Globus pallidus (tissue), 1 donor: Measurements from ENCODE around the gene ELF3.
A peak's percentile ranks its signal among the peaks of the same experiment; 100 is the strongest.
"Not testable (repeated sequence)": the region's sequence is repeated elsewhere in the genome, so short reads cannot be mapped to it uniquely, and the experiment has no call there.

Source experiments
- DNase-seq: peaks from one replicate; pipeline ENCODE4 v3.0.0-alpha.2; 2015; ENCODE audit warnings: low spot score

ELF3 gene

DNA sequence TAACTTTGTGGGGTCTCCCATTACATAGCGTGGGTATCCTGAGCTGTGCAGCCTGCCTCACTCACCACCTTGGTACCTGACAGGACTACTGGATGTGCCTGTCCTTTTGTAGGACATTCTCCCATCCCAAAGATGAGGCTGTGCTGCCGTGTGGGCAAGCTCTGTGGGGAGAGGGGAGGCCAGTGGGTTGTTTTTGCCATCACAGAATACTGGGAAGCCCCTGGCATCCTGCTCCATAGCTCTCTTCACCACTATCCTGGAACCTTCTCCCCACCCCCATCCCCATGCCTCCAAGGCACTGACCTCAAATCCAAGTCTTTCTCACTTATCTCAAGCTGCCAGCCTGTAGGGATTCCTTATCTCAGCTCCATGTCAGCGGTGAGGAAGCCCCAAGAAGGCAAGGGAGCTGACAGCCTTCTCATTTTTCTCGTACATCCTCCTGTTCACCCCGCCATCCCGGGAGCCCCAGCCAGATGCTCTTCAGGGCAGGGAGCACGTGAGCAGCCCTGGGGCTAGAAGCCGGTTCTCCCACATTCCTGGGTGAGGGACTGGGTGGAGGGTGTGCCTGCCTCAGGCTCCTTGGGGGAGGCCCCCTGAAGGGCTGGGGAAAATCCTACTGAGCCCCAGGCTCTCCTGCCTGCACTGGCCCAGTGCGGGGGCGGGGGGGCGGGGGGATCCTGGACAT lies 2.4 kb upstream of the ELF3 start:
- no peak for DNase-seq

DNA sequence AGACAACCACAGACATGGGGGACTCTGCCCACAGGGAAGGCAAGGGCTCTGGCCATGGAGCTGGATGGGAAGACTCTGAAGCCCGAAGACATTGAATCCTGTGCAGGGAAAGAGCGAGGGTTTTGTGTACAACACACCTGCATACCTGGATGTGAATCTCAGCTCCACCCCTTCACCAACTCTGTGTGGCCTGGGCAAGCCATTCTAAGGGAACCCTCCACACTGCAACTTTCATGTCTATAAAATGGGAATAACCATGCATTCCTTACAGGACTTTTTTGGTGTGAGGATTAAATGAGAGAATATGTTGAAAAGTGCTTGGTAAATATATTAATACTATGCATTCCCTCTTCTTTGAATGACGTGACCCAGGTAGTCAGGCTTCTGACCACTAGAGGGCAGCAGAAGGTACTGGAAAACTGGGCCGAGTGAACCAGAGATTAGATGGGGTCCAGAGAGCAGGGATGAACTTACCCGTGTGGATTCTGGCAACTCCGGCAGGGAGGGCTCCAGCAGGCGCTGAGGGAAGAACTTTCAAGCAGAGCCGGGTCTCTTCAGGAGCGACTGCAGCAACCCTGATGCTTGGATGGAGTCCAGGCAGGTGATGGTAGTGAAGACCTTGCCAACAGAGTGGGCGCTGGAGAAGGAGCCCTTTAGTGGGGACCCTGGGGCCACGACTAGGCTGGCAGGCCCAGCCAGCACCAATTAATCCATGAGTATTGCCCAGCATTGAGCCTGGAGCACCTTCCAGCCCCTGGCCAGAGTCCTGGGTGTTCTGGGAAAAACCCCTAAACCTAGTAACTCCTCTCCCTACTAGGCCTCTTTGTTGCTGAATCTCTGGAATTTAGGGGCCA lies 834 bp upstream of the ELF3 start:
- DNase-seq, result peak; percentile 79

DNA sequence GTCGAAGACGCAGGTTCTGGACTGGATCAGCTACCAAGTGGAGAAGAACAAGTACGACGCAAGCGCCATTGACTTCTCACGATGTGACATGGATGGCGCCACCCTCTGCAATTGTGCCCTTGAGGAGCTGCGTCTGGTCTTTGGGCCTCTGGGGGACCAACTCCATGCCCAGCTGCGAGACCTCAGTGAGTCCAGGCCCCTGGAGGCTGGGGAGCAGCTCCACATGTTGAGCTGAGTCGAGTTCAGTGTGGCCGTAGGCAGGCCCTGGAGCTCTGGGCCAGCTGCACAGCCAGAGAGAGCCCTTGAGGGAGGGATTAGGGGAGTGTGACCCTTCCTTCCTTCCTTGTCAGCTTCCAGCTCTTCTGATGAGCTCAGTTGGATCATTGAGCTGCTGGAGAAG lies 1.6 kb downstream of the ELF3 start:
- no peak for DNase-seq

DNA sequence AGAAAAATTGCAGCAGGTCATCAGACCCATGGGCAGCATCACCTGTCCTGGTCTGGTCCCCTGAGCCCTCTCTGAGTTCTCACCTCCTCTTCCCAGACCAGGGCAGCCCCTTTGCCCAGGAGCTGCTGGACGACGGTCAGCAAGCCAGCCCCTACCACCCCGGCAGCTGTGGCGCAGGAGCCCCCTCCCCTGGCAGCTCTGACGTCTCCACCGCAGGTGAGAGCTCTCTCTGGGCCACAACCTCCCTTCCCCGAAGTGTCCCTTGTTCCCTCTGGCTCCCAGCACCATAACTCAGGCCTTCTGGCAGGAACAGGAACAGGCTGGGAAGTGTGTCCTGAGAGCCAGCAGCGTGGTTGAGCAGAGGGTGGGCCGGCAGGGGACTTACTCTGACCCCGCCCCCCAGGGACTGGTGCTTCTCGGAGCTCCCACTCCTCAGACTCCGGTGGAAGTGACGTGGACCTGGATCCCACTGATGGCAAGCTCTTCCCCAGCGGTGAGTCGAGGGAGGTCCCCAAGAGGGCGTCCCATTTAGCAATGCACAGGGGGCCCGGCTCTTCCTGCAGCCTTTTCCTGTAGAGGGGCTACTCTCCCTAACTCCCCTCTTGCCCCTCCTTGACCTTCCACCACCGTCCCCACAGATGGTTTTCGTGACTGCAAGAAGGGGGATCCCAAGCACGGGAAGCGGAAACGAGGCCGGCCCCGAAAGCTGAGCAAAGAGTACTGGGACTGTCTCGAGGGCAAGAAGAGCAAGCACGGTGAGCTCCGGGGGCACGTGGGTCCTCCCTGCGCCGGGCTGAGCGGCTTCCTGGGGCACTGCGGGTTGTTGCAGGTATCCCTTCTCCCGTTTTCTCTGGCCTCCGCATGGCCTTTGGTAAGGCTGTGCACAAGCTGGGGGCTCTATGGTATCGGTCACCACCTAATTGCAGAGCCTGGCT lies 2.4 kb downstream of the ELF3 start:
- DNase-seq, result no peak

DNA sequence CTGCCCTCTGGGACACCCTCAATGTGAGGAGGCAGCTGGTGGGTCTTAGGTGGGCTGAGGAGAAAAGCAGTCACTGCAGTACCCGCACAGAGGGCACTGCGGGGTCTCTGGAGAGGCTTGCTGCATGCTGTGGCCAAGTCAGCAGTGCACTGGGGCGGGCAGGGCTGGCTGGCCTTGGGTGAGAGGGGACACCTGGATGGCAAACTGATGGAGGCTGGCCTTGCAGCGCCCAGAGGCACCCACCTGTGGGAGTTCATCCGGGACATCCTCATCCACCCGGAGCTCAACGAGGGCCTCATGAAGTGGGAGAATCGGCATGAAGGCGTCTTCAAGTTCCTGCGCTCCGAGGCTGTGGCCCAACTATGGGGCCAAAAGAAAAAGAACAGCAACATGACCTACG lies 3.2 kb downstream of the ELF3 start:
- DNase-seq, result no peak

DNA sequence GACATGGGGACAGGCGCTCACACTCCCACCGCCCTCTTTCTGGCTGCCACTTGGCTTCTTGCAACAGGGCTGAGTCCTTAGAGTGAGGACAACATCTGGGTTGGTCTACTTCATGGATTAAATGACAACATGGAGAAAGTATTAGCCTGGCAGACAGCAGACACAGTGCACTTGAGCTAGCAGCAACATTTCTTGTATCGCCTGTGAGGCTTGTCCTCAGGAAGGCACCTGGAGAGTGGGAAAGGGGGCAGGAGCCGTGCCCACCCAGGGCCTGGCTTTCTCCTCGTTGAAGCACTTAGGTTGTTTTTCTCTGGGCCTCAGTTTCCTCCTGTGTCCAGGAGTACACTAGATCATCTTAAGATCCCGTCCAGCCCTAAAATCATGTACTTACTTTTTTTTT lies 3.7 kb downstream of the ELF3 start:
- no peak for DNase-seq

DNA sequence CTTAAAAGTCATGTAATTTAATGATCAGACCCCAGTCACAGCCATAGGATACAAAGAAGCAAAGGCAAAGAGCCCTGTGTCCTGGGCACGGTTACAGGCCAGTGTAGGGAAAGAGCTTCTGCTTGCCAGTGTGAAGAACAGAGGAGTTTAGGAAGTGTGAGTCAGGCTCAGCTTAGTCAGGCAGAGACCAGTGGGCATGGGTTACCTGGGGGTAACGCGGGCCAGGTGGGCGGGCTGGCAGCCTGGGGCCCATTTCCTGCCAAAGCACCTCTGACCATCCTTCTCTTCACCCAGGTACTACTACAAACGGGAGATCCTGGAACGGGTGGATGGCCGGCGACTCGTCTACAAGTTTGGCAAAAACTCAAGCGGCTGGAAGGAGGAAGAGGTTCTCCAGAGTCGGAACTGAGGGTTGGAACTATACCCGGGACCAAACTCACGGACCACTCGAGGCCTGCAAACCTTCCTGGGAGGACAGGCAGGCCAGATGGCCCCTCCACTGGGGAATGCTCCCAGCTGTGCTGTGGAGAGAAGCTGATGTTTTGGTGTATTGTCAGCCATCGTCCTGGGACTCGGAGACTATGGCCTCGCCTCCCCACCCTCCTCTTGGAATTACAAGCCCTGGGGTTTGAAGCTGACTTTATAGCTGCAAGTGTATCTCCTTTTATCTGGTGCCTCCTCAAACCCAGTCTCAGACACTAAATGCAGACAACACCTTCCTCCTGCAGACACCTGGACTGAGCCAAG lies 4.7 kb downstream of the ELF3 start:
- DNase-seq, result no peak

GRCh38 chr1:202015662-202015937 lies 5.2 kb downstream of the ELF3 start:
- no peak for DNase-seq

DNA sequence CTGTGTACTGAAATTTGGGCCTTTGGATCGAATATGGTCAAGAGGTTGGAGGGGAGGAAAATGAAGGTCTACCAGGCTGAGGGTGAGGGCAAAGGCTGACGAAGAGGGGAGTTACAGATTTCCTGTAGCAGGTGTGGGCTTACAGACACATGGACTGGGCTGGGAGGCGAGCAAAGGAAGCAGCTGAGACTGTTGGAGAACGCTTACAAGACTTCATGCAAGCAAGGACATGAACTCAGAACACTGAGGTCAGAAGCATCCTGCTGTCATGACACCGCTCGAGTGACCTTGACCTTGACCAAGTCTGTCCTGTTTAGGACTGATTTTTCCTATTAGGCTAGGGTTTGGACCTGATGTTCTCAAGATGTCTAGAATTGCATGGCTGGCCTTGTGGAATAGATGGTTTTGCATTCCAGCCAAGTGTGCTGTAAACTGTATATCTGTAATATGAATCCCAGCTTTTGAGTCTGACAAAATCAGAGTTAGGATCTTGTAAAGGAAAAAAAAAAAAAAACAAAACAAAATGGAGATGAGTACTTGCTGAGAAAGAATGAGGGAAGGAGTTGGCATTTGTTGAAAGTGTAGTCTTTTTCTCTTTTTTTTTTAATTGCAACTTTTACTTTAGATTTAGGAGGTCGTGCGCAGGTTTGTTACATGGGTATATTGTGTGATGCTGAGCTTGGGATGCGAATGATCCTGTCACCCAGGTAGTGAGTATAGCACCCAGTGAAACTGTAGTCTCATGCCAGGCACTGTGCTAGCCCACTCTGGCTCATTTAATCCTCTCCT lies 5.8 kb downstream of the ELF3 start:
- no peak for DNase-seq

- DNase-seq, result no peak
These were observed 6.7 kb downstream of the ELF3 start for GRCh38 chr1:202016811-202017748.

DNA sequence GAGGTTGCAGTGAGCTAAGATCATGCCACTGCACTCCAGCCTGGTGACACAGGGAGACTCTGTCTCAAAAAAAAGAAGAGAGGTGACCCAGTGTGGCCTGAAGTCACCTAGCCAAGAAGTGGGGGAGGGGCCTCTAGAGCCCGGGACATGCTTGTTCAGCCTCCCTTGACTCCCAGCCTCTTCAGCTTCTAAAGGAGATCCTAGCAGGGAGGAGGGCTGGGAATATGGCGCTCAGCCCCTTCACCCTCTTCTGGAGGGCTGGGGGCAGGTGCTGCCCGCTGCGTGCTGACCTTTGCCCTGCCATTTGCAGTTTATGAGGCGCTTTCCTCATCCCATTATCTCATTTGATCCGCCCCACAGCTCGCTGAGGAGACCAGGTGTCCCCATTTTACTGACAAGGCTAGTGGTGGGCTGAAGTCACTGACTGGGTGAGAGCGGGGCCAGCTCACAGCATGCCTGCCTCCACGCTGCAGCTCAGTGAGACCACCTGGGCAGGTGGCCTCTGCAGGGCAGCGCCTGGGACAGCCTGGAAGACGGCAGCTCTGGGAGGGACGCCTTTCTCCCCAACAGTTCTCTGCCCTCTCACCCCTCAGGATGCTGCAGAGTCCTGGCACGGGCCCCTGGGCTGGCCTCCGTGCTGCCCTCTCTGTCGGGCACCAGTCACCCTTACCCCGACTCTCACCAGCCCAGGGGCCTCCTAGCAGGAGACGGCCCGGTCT lies 7.5 kb downstream of the ELF3 start:
- no peak for DNase-seq

GRCh38 chr1:202018468-202019234 lies 8.3 kb downstream of the ELF3 start:
- DNase-seq, result no peak

DNA sequence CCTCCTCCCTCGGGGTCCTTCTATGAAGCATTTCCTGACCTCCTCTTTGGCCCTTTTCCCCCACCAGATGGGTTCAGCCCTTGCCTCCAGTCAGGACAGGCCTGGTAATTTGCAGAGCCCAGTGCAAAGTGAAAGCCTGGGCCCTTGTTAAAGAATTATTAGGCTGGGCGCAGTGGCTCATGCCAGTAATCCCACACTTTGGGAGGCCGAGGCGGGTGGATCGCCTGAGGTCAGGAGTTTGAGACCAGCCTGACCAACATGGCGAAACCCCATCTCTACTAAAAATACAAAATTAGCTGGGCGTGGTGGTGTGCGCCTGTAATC lies 8.8 kb downstream of the ELF3 start:
- not testable (repeated sequence) for DNase-seq

- DNase-seq, result no peak
These were observed 12.6 kb downstream of the ELF3 start for GRCh38 chr1:202023001-202023433.

DNA sequence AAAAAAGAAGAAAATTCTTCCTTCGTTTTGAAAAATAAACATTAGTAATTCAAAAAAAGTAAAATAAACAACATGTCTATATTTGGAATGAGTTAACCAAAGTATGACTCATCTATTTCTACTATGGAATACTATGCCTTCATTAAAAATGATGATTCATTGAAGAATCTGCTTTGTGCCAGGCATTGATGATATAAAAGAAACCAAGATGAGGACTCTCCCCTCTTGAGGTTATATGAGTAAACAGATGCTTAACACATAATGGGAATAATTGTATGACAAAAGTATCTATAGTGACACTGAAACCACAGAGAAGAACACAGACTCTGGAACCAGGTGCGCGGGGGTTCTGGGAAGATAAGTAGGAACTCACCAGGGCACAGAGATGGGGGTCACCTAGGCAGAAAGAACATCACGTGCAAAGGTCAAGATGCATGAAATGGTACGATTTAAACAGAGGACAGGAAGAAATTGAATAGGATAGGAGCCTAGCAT lies 18.8 kb downstream of the ELF3 start:
- no peak for DNase-seq

- no peak for DNase-seq
These were observed 19.3 kb downstream of the ELF3 start for GRCh38 chr1:202029727-202030126.

DNA sequence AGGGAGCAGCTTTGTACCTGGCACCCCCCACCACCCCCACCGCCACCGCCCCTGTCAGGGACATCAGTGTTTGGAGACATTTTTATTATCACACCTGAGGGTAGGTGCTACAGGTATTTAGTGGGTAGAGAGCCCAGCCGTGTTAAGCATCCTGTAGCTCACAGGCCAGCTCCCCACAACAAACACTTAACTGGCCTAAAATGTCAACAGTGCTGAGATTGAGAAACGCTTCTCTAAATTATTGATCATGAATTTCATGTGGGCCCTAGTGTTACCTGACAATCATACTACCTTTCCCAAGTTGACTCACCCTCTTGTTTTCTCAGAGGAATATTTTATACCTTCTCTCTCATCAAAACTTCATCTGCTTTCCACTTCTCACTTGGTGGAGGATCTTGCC lies 21.4 kb downstream of the ELF3 start:
- no peak for DNase-seq

GRCh38 chr1:202034149-202034682 lies 23.8 kb downstream of the ELF3 start:
- DNase-seq, result no peak
